ENCODE measurements around the gene TBCEL. TPM values are rescaled to one million over a fixed set of nuclear protein-coding genes. Genes with fewer than 3 reads are reported as not detected.

The TBCEL gene
- total RNA-seq, 3 donors from 2014 or later = 16.0 to 31.8 (median 26.9) TPM

GRCh38 chr11:121104312-121104762 is 80.4 kb downstream of the TBCEL start:
- DNase-seq (ENCODE audit: low spot score in 2 of 2) = no peak
- Histone ChIP-seq H3K4me1 (no peaks in the 10 kb centered on the region), H3K36me3 (no peaks in the 10 kb centered on the region), H3K9me3 (no peaks in the 10 kb centered on the region), H3K4me3 (no peak overlapping the region), H3K27ac (peak overlapping the region in 1 of 2 donors; percentile 51), H3K27me3 (no peaks in the 10 kb centered on the region)
- TF ChIP-seq POLR2A (IDR thresholded peaks at IDR 0.05) = no peak
- TF ChIP-seq CTCF (IDR thresholded peaks at IDR 0.05) = no peak
- no peak for TF ChIP-seq POLR2AphosphoS5 (IDR thresholded peaks at IDR 0.05)
- intact Hi-C loops (cut with DNase I; ENCODE audit: low total_unique reads) = no loop called here

- Histone ChIP-seq H3K27ac (peak overlapping the region in 1 of 2 donors; percentile 51), H3K4me1 (no peaks in the 10 kb centered on the region), H3K9me3 (no peaks in the 10 kb centered on the region), H3K27me3 (no peaks in the 10 kb centered on the region), H3K36me3 (no peaks in the 10 kb centered on the region), H3K4me3 (no peak overlapping the region)
- peak in 1 of 2 donors; percentile 23 for DNase-seq (ENCODE audit: low spot score in 2 of 2)
- TF ChIP-seq CTCF (IDR thresholded peaks at IDR 0.05) (no peak), POLR2A (IDR thresholded peaks at IDR 0.05) (no peak), POLR2AphosphoS5 (IDR thresholded peaks at IDR 0.05) (peak in 2 of 3 donors; percentile 36 to 51)
- intact Hi-C loops (cut with DNase I; ENCODE audit: low total_unique reads) = no loop called here
Observed at GRCh38 chr11:121105063-121105480, 81.2 kb downstream of the TBCEL start.

GRCh38 chr11:121105481-121106195 is 81.7 kb downstream of the TBCEL start:
- no peak overlapping the region for H3K27ac ChIP-seq
- TF ChIP-seq POLR2AphosphoS5 (IDR thresholded peaks at IDR 0.05) (no peak), CTCF (IDR thresholded peaks at IDR 0.05) (no peak), POLR2A (IDR thresholded peaks at IDR 0.05) (no peak)
- no peak overlapping the region for H3K4me3 ChIP-seq
- H3K36me3 ChIP-seq = no peaks in the 10 kb centered on the region
- H3K4me1 ChIP-seq = no peaks in the 10 kb centered on the region
- intact Hi-C loops (cut with DNase I; ENCODE audit: low total_unique reads) = no loop called here
- DNase-seq (ENCODE audit: low spot score in 2 of 2) = no peak
- H3K9me3 ChIP-seq = no peaks in the 10 kb centered on the region
- no peaks in the 10 kb centered on the region for H3K27me3 ChIP-seq

- no peak overlapping the region for H3K4me3 ChIP-seq
- intact Hi-C loops (cut with DNase I; ENCODE audit: low total_unique reads) = no loop called here
- H3K27ac ChIP-seq = no peak overlapping the region
Observed at GRCh38 chr11:121106812-121107211, 82.9 kb downstream of the TBCEL start.

More at GRCh38 chr11:121106812-121107211, 82.9 kb downstream of the TBCEL start:
- TF ChIP-seq CTCF (IDR thresholded peaks at IDR 0.05) = no peak
- TF ChIP-seq POLR2AphosphoS5 (IDR thresholded peaks at IDR 0.05) = no peak
- TF ChIP-seq POLR2A (IDR thresholded peaks at IDR 0.05) = no peak
- no peaks in the 10 kb centered on the region for H3K4me1 ChIP-seq
- no peaks in the 10 kb centered on the region for H3K27me3 ChIP-seq
- no peaks in the 10 kb centered on the region for H3K36me3 ChIP-seq
- no peaks in the 10 kb centered on the region for H3K9me3 ChIP-seq
- no peak for DNase-seq (ENCODE audit: low spot score in 2 of 2)
